Adrenal gland (tissue), 5 donors: ENCODE data around the gene MARCKSL1.

Experiments
- CTCF ChIP-seq, 6 experiments: fragments of 450-650 bp in 4 of 6; fragments of 200-600 bp in 2 of 6; sonication (generic) in 1 of 6; IDR thresholded peaks; 1 replicate in 5 of 6; 2 replicates in 1 of 6; pipeline versions ENCODE4 v1.5.1 to v1.8.0; 2016 to 2021; ENCODE audit warnings: antibody characterized with exemption in 6 of 6, mild to moderate bottlenecking in 2 of 6, moderate library complexity in 1 of 6
- POLR2A ChIP-seq, 2 donors: fragments of 450-650 bp; IDR thresholded peaks; one replicate each; pipeline ENCODE4 v1.6.1; 2017; ENCODE audit warnings: antibody characterized with exemption in 2 of 2, mild to moderate bottlenecking in 2 of 2, moderate library complexity in 1 of 2
- donor health status: DM: no; HTN: no; CAD: no.

- no peak for TF ChIP-seq CTCF (IDR thresholded peaks at IDR 0.05)
- no peak for TF ChIP-seq POLR2A (IDR thresholded peaks at IDR 0.05)
Measured at GRCh38 chr1:32303358-32303757, 32.7 kb downstream of the MARCKSL1 start.
